Endothelial cell of umbilical vein (primary cell): ENCODE data around the gene IFT27. TPM values are rescaled to one million over a fixed set of nuclear protein-coding genes. Genes with fewer than 3 reads are reported as not detected.

Source experiments
- BruUV-seq: library from RNA; stranded (reverse); fragments of 400-500 nt; replicated peaks from 2 replicates; lab custom pipeline; 2021; lab: Mats Ljungman, UMichigan
- CTCF ChIA-PET: fragments of 300-600, 350-600 bp; sonication (Branson Sonifier 250); formaldehyde crosslinking; loops from one replicate; lab custom pipeline; 2021; ENCODE audit warnings: antibody characterized with exemption, inconsistent platforms; lab: Charles Lee
- POLR2A ChIA-PET: fragments of 300-600, 350-600 bp; sonication (Branson Sonifier 250); formaldehyde crosslinking; loops from one replicate; lab custom pipeline; 2021; ENCODE audit warnings: antibody characterized with exemption, inconsistent platforms; lab: Charles Lee
- DNase-seq: peaks from one replicate; pipeline ENCODE4 v3.0.0-alpha.2; 2011; ENCODE audit warnings: low read depth, low spot score
- FAIRE-seq: peaks from 2 replicates; lab custom pipeline; 2011; peaks lifted over from hg19 to GRCh38; lab: Jason Lieb, UNC
- H2AFZ ChIP-seq: 2 replicates; pipeline ENCODE4 v1.6.0; 2012; ENCODE audit warnings: low read depth, low read length, control low read depth, inconsistent platforms
- H3K27ac ChIP-seq: 2 replicates; pipeline ENCODE4 v1.5.1; 2011; ENCODE audit warnings: low read depth, mild to moderate bottlenecking, control low read depth, low read length, moderate library complexity; ENCODE audit not compliant: insufficient read depth
- H3K27me3 ChIP-seq, 2 experiments: 2 replicates each; pipeline versions ENCODE4 v1.6.0 to v1.6.1; 2011; ENCODE audit warnings: low read length in 2 of 2, mixed read lengths in 1 of 2; ENCODE audit not compliant: control insufficient read depth in 2 of 2, insufficient read depth in 2 of 2
- H3K36me3 ChIP-seq, 2 experiments: 2 replicates in 1 of 2; 3 replicates in 1 of 2; pipeline ENCODE4 v1.5.1; 2011; ENCODE audit warnings: low read length in 2 of 2, mild to moderate bottlenecking in 1 of 2, moderate library complexity in 1 of 2; ENCODE audit not compliant: control insufficient read depth in 2 of 2, insufficient read depth in 2 of 2; ENCODE audit errors: extremely low read depth in 1 of 2
- H3K4me1 ChIP-seq: 3 replicates; pipeline ENCODE4 v1.5.1; 2011; ENCODE audit warnings: mild to moderate bottlenecking, low read length; ENCODE audit not compliant: control insufficient read depth, insufficient read depth; ENCODE audit errors: extremely low read depth
- H3K4me2 ChIP-seq: 2 replicates; pipeline ENCODE4 v1.6.1; 2011; ENCODE audit warnings: low read length, control low read depth, mixed read lengths; ENCODE audit not compliant: insufficient read depth
- H3K4me3 ChIP-seq, 3 experiments: fragments of 200-600 bp in 1 of 3; sonication (generic), shearing (Covaris generic) in 1 of 3; replicated peaks in 1 of 3; 2 replicates each; pipeline ENCODE4 v1.5.1; 2011 to 2016; ENCODE audit warnings: control low read depth in 3 of 3, low read length in 3 of 3, mild to moderate bottlenecking in 2 of 3, inconsistent platforms in 1 of 3, low read depth in 1 of 3, moderate library complexity in 1 of 3; ENCODE audit not compliant: insufficient read depth in 1 of 3
- H3K79me2 ChIP-seq: 2 replicates; pipeline ENCODE4 v1.6.0; 2012; ENCODE audit warnings: low read length, inconsistent platforms; ENCODE audit not compliant: control insufficient read depth, insufficient read depth
- H3K9ac ChIP-seq: replicated peaks from 2 replicates; pipeline ENCODE3; 2011; ENCODE audit warnings: low read length, control low read depth; ENCODE audit not compliant: insufficient read depth; ENCODE audit errors: extremely low read depth
- H3K9me1 ChIP-seq: replicated peaks from 3 replicates; pipeline ENCODE4 v1.6.0; 2011; ENCODE audit warnings: mild to moderate bottlenecking, low read length; ENCODE audit not compliant: control insufficient read depth, insufficient read depth; ENCODE audit errors: extremely low read depth
- H3K9me3 ChIP-seq: replicated peaks from 2 replicates; pipeline ENCODE4 v1.5.1; 2012; ENCODE audit warnings: low read length, inconsistent platforms; ENCODE audit not compliant: control insufficient read depth, insufficient read depth
- H4K20me1 ChIP-seq: replicated peaks from 2 replicates; pipeline ENCODE3; 2011; ENCODE audit warnings: mild to moderate bottlenecking, low read length; ENCODE audit not compliant: control insufficient read depth, insufficient read depth; ENCODE audit errors: extremely low read depth
- CTCF ChIP-seq, 2 donors: IDR thresholded peaks; 1 replicate in 1 of 2; 2 replicates in 1 of 2; pipeline ENCODE4 v1.5.1; 2011; ENCODE audit warnings: low read length in 2 of 2, mild to moderate bottlenecking in 2 of 2, moderate library complexity in 2 of 2, control low read depth in 1 of 2, inconsistent platforms in 1 of 2, low read depth in 1 of 2; ENCODE audit not compliant: insufficient read depth in 1 of 2; ENCODE audit errors: extremely low read depth in 1 of 2
- EZH2 ChIP-seq: IDR thresholded peaks from 2 replicates; pipeline ENCODE4 v1.6.1; 2012; ENCODE audit warnings: borderline replicate concordance, low read depth, mild to moderate bottlenecking, moderate library complexity, low read length, inconsistent platforms; ENCODE audit not compliant: severe bottlenecking
- FOS ChIP-seq: IDR thresholded peaks from 2 replicates; pipeline ENCODE4 v1.6.1; 2011; ENCODE audit warnings: mild to moderate bottlenecking, low read length, moderate library complexity, borderline replicate concordance; ENCODE audit not compliant: insufficient read depth
- GATA2 ChIP-seq: IDR thresholded peaks from 2 replicates; pipeline ENCODE4 v1.7.0; 2011; ENCODE audit warnings: low read depth, mild to moderate bottlenecking, moderate library complexity, mixed read lengths, low read length; ENCODE audit not compliant: insufficient read length, insufficient read depth
- JUN ChIP-seq: IDR thresholded peaks from 2 replicates; pipeline ENCODE4 v1.6.1; 2011; ENCODE audit warnings: borderline replicate concordance, low read depth; ENCODE audit not compliant: insufficient read length, insufficient read depth
- MYC ChIP-seq: IDR thresholded peaks from one replicate; pipeline ENCODE4 v1.6.1; 2011; ENCODE audit warnings: mild to moderate bottlenecking, low read depth, low read length
- POLR2A ChIP-seq: IDR thresholded peaks from 2 replicates; pipeline ENCODE4 v1.6.1; 2012; ENCODE audit warnings: low read depth, mild to moderate bottlenecking, control low read depth, low read length
- POLR2AphosphoS5 ChIP-seq: IDR thresholded peaks from 2 replicates; pipeline ENCODE4 v1.6.1; 2012; ENCODE audit warnings: low read depth, mild to moderate bottlenecking, control low read depth, low read length, moderate library complexity; ENCODE audit not compliant: insufficient read depth
- dilution Hi-C: fragments of 300-500 bp; cut with MboI; formaldehyde crosslinking; loops from one replicate; pipeline ENCODE4 v1.15.0; 2019; ENCODE audit warnings: low sequenced_read_pairs; ENCODE audit not compliant: extremely low pct_ligation_motif_present
- intact Hi-C: fragments of 100-400 bp; cut with micrococcal nuclease; formaldehyde crosslinking; loops from one replicate; pipeline ENCODE4 v1.10.0; 2022
- polyA plus RNA-seq, 4 experiments: library from polyadenylated mRNA; depleted of rRNA in 3 of 4; stranded (reverse) in 3 of 4; unstranded in 1 of 4; fragments of >200 nt; gene quantifications; 2 replicates each; pipeline versions ENCODE4 v1.2.1 to v1.2.3, GENCODE V29; 2011 to 2012; ENCODE audit warnings: missing spikeins in 1 of 4
- total RNA-seq: library from RNA; stranded (reverse); gene quantifications from 2 replicates; pipeline ENCODE4 v1.2.3, GENCODE V29; 2021
- TF ChIP-seq, protein P1 (sequence below): IDR thresholded peaks from 2 replicates; pipeline ENCODE4 v1.6.1; 2011; ENCODE audit not compliant: insufficient read depth, insufficient read length

Gene IFT27
- total and polyA plus RNA-seq, 2 donors (not counting 3 experiments of a cell fraction or from before 2014, with no cell fraction given): 29.9 to 33.7 TPM

GRCh38 chr22:36729321-36729720 lies 46.6 kb downstream of the IFT27 start:
- no peak overlapping the region for H3K4me2 ChIP-seq
- H3K4me3 ChIP-seq: no peak overlapping the region
- TF ChIP-seq POLR2A (no peak), GATA2 (no peak), JUN (no peak), FOS (no peak), MYC (no peak), EZH2 (no peak), POLR2AphosphoS5 (no peak), CTCF (IDR thresholded peaks at IDR 0.05; ENCODE audit: extremely low read depth in 1 of 2, insufficient read depth in 1 of 2, low read depth in 1 of 2, low read length in 2 of 2) (no peak)
- TF ChIP-seq, protein P1, sequence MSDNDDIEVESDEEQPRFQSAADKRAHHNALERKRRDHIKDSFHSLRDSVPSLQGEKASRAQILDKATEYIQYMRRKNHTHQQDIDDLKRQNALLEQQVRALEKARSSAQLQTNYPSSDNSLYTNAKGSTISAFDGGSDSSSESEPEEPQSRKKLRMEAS: no peak
- no peaks in the 10 kb centered on the region for H3K79me2 ChIP-seq
- H3K9me1 ChIP-seq: no peaks in the 10 kb centered on the region
- no peak overlapping the region for H2AFZ ChIP-seq
- no peak overlapping the region for H3K9ac ChIP-seq
- DNase-seq (no peak), FAIRE-seq (no peak)
- no peaks in the 10 kb centered on the region for H3K36me3 ChIP-seq
- dilution Hi-C loops (no loop called here), intact Hi-C loops (loop anchor here (10.0 kb wide), 1 partner anchor 95 kb away; no protein-coding TSS in a partner anchor)
- H3K27me3 ChIP-seq: peaks cover 0 to 3% of the 10 kb centered on the region in 2 experiments
- no peaks in the 10 kb centered on the region for H3K4me1 ChIP-seq
- ChIA-PET CTCF (no interaction called here), POLR2A (no interaction called here)
- H3K9me3 ChIP-seq: no peaks in the 10 kb centered on the region
- H3K27ac ChIP-seq: no peak overlapping the region
- no TSS peak for BruUV-seq
- H4K20me1 ChIP-seq: no peaks in the 10 kb centered on the region
